Astrocyte (in vitro differentiated cells and primary cell): ENCODE results near the gene TAF4. TPM values are rescaled to one million over a fixed set of nuclear protein-coding genes. Genes with fewer than 3 reads are reported as not detected.
"Not testable (repeated sequence)": the region's sequence is repeated elsewhere in the genome, so short reads cannot be mapped to it uniquely, and the experiment has no call there.

Experiments
- DNase-seq: peaks from one replicate; pipeline ENCODE4 v3.0.0-alpha.2; 2010; ENCODE audit warnings: low read depth
- FAIRE-seq: peaks from 2 replicates; lab custom pipeline; 2011; peaks lifted over from hg19 to GRCh38; lab: Jason Lieb, UNC
- H2AFZ ChIP-seq: 2 replicates; pipeline ENCODE4 v1.6.0; 2012; ENCODE audit warnings: low read depth, low read length, inconsistent platforms
- H3K27ac ChIP-seq: 2 replicates; pipeline ENCODE4 v1.5.1; 2011; ENCODE audit warnings: low read depth, low read length, inconsistent platforms
- H3K27me3 ChIP-seq: 2 replicates; pipeline ENCODE4 v1.6.0; 2011; ENCODE audit warnings: low read length, inconsistent platforms; ENCODE audit not compliant: insufficient read depth
- H3K36me3 ChIP-seq: 2 replicates; pipeline ENCODE4 v1.5.1; 2011; ENCODE audit warnings: low read length, inconsistent platforms; ENCODE audit not compliant: insufficient read depth
- H3K4me1 ChIP-seq: 2 replicates; pipeline ENCODE4 v1.5.1; 2011; ENCODE audit warnings: low read length, inconsistent platforms; ENCODE audit not compliant: insufficient read depth
- H3K4me2 ChIP-seq: 2 replicates; pipeline ENCODE4 v1.6.0; 2012; ENCODE audit warnings: low read length, inconsistent platforms
- H3K4me3 ChIP-seq: 2 replicates; pipeline ENCODE4 v1.5.1; 2011; ENCODE audit warnings: low read depth, mild to moderate bottlenecking, low read length, inconsistent platforms; ENCODE audit not compliant: insufficient read depth
- H3K79me2 ChIP-seq: 2 replicates; pipeline ENCODE4 v1.6.0; 2012; ENCODE audit warnings: mild to moderate bottlenecking, low read length, inconsistent platforms; ENCODE audit not compliant: insufficient read depth
- H3K9ac ChIP-seq: 2 replicates; pipeline ENCODE4 v1.6.0; 2012; ENCODE audit warnings: mild to moderate bottlenecking, low read length, inconsistent platforms
- H3K9me3 ChIP-seq: 2 replicates; pipeline ENCODE4 v1.5.1; 2012; ENCODE audit warnings: low read depth, mild to moderate bottlenecking, low read length, inconsistent platforms; ENCODE audit not compliant: insufficient read depth
- H4K20me1 ChIP-seq: 2 replicates; pipeline ENCODE4 v1.6.0; 2012; ENCODE audit warnings: low read length, inconsistent platforms; ENCODE audit not compliant: insufficient read depth
- H3K27ac Mint-ChIP-seq: one replicate; pipeline ENCODE4 v1.8.0; 2021; ENCODE audit warnings: mild to moderate bottlenecking, mixed read lengths; ENCODE audit not compliant: unreplicated experiment
- H3K27me3 Mint-ChIP-seq: one replicate; pipeline ENCODE4 v1.8.0; 2021; ENCODE audit warnings: low read depth, mixed read lengths; ENCODE audit not compliant: unreplicated experiment
- H3K36me3 Mint-ChIP-seq: one replicate; pipeline ENCODE4 v1.8.0; 2021; ENCODE audit warnings: low read depth, mixed read lengths; ENCODE audit not compliant: unreplicated experiment
- H3K4me1 Mint-ChIP-seq: one replicate; pipeline ENCODE4 v1.8.0; 2021; ENCODE audit warnings: low read depth, mixed read lengths; ENCODE audit not compliant: unreplicated experiment
- H3K4me3 Mint-ChIP-seq: one replicate; pipeline ENCODE4 v1.8.0; 2021; ENCODE audit warnings: mild to moderate bottlenecking, moderate library complexity, mixed read lengths; ENCODE audit not compliant: unreplicated experiment
- H3K9me3 Mint-ChIP-seq: one replicate; pipeline ENCODE4 v1.8.0; 2021; ENCODE audit warnings: mild to moderate bottlenecking, mixed read lengths; ENCODE audit not compliant: unreplicated experiment
- EZH2 ChIP-seq: IDR thresholded peaks from 2 replicates; pipeline ENCODE4 v1.6.1; 2012; ENCODE audit warnings: mild to moderate bottlenecking, low read length, inconsistent platforms; ENCODE audit not compliant: insufficient read depth
- total RNA-seq: library from RNA; stranded (reverse); gene quantifications from 2 replicates; pipeline ENCODE4 v1.2.1, GENCODE V29; 2021
- TF ChIP-seq, protein P1 (sequence below): IDR thresholded peaks from 2 replicates; pipeline ENCODE4 v1.5.1; 2011; ENCODE audit warnings: low read depth, mild to moderate bottlenecking, inconsistent platforms, low read length, moderate library complexity; ENCODE audit not compliant: insufficient read depth

The TAF4 gene
- total RNA-seq, 1 donor from 2014 or later, result 11.8 TPM

DNA sequence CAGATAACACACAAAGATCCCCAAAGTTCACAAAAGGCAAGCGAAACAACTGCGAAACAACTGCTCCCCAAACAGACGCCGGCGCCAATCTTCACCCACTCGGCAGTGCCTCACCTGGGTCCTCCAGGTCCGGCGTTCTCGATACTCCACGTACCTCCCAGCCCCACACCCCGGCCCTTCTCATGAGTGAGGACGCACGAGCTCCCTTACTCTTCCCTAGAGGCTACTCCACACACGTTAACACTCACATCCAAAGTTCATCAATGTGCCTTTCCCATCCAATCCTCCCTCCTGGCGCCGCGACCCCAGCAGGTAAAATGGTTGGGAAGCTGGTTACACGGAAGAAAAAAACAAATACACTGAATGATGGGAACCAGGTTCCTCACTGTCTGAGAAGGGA is 77.0 kb downstream of the TAF4 start:
- no peaks in the 10 kb centered on the region for H3K79me2 ChIP-seq
- no peaks in the 10 kb centered on the region for H3K27me3 Mint-ChIP-seq
- H3K9ac ChIP-seq, result no peak overlapping the region
- H3K4me3 ChIP-seq, result no peak overlapping the region
- H4K20me1 ChIP-seq, result peaks cover 10% of the 10 kb centered on the region
- peaks cover 49% of the 10 kb centered on the region for H3K36me3 Mint-ChIP-seq
- no peak overlapping the region for H3K27ac ChIP-seq
- H3K4me1 Mint-ChIP-seq, result no peaks in the 10 kb centered on the region
- H3K4me2 ChIP-seq, result no peak overlapping the region
- H3K27me3 ChIP-seq, result no peaks in the 10 kb centered on the region
- no peak overlapping the region for H3K4me3 Mint-ChIP-seq
- no peak overlapping the region for H2AFZ ChIP-seq
- TF ChIP-seq, protein P1, sequence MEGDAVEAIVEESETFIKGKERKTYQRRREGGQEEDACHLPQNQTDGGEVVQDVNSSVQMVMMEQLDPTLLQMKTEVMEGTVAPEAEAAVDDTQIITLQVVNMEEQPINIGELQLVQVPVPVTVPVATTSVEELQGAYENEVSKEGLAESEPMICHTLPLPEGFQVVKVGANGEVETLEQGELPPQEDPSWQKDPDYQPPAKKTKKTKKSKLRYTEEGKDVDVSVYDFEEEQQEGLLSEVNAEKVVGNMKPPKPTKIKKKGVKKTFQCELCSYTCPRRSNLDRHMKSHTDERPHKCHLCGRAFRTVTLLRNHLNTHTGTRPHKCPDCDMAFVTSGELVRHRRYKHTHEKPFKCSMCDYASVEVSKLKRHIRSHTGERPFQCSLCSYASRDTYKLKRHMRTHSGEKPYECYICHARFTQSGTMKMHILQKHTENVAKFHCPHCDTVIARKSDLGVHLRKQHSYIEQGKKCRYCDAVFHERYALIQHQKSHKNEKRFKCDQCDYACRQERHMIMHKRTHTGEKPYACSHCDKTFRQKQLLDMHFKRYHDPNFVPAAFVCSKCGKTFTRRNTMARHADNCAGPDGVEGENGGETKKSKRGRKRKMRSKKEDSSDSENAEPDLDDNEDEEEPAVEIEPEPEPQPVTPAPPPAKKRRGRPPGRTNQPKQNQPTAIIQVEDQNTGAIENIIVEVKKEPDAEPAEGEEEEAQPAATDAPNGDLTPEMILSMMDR, result no peak
- TF ChIP-seq EZH2, result no peak
- FAIRE-seq, result no peak
- H3K9me3 Mint-ChIP-seq, result peaks cover 19% of the 10 kb centered on the region
- no peaks in the 10 kb centered on the region for H3K4me1 ChIP-seq
- H3K36me3 ChIP-seq, result peaks cover 19% of the 10 kb centered on the region
- no peak overlapping the region for H3K27ac Mint-ChIP-seq
- DNase-seq, result no peak
- H3K9me3 ChIP-seq, result peaks cover 4% of the 10 kb centered on the region

DNA sequence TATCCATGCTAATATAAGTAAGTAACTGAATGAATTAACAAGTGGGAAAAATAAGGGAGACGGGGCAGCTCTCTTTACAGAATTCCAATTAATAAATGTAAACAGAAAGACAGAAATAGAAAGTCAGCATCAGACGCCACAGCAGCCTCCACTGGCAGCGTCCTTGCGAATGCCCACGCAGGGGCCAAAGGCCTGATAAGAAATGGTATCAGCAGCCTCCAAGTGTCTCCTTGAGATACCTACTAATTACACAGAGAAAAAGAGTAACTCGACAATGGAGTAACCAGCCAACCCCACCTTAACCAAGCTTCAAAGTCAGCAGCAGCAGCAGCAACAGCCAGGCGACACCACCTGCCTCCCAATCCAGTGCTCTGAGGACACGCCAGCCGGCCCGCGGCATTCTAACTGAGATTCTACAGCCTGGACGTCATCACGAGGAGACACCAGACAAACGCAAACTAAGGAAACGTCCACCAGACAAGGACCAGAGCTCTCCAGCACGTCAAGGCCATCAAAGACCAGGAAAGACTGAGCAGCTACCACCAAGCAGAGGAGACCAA is 78.8 kb downstream of the TAF4 start:
- Histone ChIP-seq H3K9me3 (peaks cover 3% of the 10 kb centered on the region), H3K27me3 (no peaks in the 10 kb centered on the region), H3K79me2 (no peaks in the 10 kb centered on the region), H3K4me1 (no peaks in the 10 kb centered on the region), H2AFZ (no peak overlapping the region), H3K4me2 (no peak overlapping the region), H3K36me3 (peaks cover 17% of the 10 kb centered on the region), H3K27ac (no peak overlapping the region), H4K20me1 (peaks cover 16% of the 10 kb centered on the region), H3K9ac (no peak overlapping the region), H3K4me3 (no peak overlapping the region)
- peaks cover 15% of the 10 kb centered on the region for H3K9me3 Mint-ChIP-seq
- no peak for FAIRE-seq
- peaks cover 36% of the 10 kb centered on the region for H3K36me3 Mint-ChIP-seq
- no peak overlapping the region for H3K27ac Mint-ChIP-seq
- H3K27me3 Mint-ChIP-seq, result no peaks in the 10 kb centered on the region
- DNase-seq, result no peak
- TF ChIP-seq EZH2, result no peak
- TF ChIP-seq, protein P1, result no peak
- H3K4me1 Mint-ChIP-seq, result no peaks in the 10 kb centered on the region
- no peak overlapping the region for H3K4me3 Mint-ChIP-seq

DNA sequence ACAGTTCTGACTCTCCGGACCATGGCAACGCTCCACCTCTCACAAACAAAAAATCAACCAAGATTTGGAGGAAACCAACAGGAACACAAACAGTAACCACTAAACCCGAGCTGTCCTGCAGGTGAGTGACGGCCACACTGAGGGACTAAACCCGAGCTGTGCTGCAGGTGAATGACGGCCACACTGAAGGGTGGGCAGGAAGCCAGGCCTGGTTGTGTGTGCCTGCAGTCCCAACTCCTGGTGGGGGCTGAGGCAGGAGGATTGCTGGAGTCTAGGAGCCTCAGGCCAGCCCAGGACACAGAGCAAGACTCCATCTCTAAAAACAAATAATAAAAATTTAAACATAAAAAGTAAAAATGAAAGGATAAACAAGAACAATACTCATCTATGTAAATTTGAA is 80.6 kb downstream of the TAF4 start:
- Histone ChIP-seq H3K27ac (no peak overlapping the region), H3K4me3 (no peak overlapping the region), H3K4me1 (no peaks in the 10 kb centered on the region), H3K9ac (no peak overlapping the region), H2AFZ (no peak overlapping the region), H3K27me3 (no peaks in the 10 kb centered on the region), H3K9me3 (no peaks in the 10 kb centered on the region), H3K36me3 (peaks cover 7% of the 10 kb centered on the region), H3K79me2 (no peaks in the 10 kb centered on the region), H3K4me2 (no peak overlapping the region), H4K20me1 (peaks cover 25% of the 10 kb centered on the region)
- Mint-ChIP-seq H3K4me3 (no peak overlapping the region), H3K36me3 (peaks cover 30% of the 10 kb centered on the region), H3K27me3 (no peaks in the 10 kb centered on the region), H3K27ac (no peak overlapping the region), H3K4me1 (no peaks in the 10 kb centered on the region), H3K9me3 (peaks cover 3% of the 10 kb centered on the region)
- no peak for FAIRE-seq
- no peak for DNase-seq
- no peak for TF ChIP-seq EZH2
- TF ChIP-seq, protein P1, result no peak

DNA sequence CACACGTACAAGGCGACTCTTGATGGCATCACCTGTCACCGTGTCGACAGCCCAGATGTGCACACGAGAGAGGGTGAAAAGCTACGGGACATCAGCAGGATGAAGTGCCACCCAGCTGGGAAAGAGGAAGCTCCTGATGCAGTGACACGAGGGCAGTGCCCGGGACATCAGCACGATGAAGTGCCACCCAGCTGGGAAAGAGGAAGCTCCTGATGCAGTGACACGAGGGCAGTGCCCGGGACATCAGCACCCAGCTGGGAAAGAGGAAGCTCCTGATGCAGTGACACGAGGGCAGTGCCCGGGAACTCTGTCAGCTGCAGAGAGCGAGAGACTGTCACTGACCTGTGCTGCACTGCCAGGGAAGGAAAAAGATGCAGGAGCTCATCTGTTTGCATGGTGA is 81.2 kb downstream of the TAF4 start:
- H2AFZ ChIP-seq, H3K4me3 ChIP-seq, H3K9me3 ChIP-seq, H3K4me1 Mint-ChIP-seq, H3K4me1 ChIP-seq, FAIRE-seq, H3K4me3 Mint-ChIP-seq, H3K27me3 ChIP-seq, H3K27ac Mint-ChIP-seq, H3K79me2 ChIP-seq, H3K27me3 Mint-ChIP-seq, H3K9me3 Mint-ChIP-seq, H3K36me3 ChIP-seq, DNase-seq, H3K9ac ChIP-seq, H3K27ac ChIP-seq, H3K4me2 ChIP-seq: not testable (repeated sequence)
- H4K20me1 ChIP-seq, result peaks cover 25% of the 10 kb centered on the region
- H3K36me3 Mint-ChIP-seq, result peaks cover 25% of the 10 kb centered on the region
